H54 (cell line): ENCODE measurements around the gene TSPAN18.
"Not testable (repeated sequence)": the region's sequence is repeated elsewhere in the genome, so short reads cannot be mapped to it uniquely, and the experiment has no call there.

ENCODE experiments used
- DNase-seq: peaks from one replicate; pipeline ENCODE4 v3.0.0; 2011; ENCODE audit warnings: low spot score, mixed read lengths; ENCODE audit not compliant: insufficient read length
- FAIRE-seq: peaks from 3 replicates; lab custom pipeline; 2011; peaks lifted over from hg19 to GRCh38; lab: Jason Lieb, UNC
- POLR2A ChIP-seq: IDR thresholded peaks from 2 replicates; pipeline ENCODE4 v1.6.1; 2011; ENCODE audit warnings: low read depth, mild to moderate bottlenecking, low read length

The TSPAN18 gene

GRCh38 chr11:44863231-44863630 lies 136.5 kb downstream of the TSPAN18 start:
- FAIRE-seq = no peak
- DNase-seq = no peak
- no peak for TF ChIP-seq POLR2A

GRCh38 chr11:44865866-44866272 lies 139.1 kb downstream of the TSPAN18 start:
- no peak for TF ChIP-seq POLR2A
- no peak for DNase-seq
- FAIRE-seq = no peak

- FAIRE-seq (no peak), DNase-seq (no peak)
- no peak for TF ChIP-seq POLR2A
Measured at GRCh38 chr11:44866286-44866685, 139.5 kb downstream of the TSPAN18 start.

GRCh38 chr11:44868021-44868420 lies 141.3 kb downstream of the TSPAN18 start:
- FAIRE-seq (no peak), DNase-seq (no peak)
- no peak for TF ChIP-seq POLR2A

- no peak for FAIRE-seq
- TF ChIP-seq POLR2A = no peak
- DNase-seq = no peak
Measured at GRCh38 chr11:44868455-44869421, 142.0 kb downstream of the TSPAN18 start.

- DNase-seq (no peak), FAIRE-seq (no peak)
- TF ChIP-seq POLR2A = no peak
Measured at GRCh38 chr11:44870181-44870580, 143.4 kb downstream of the TSPAN18 start.

GRCh38 chr11:44870615-44871176 lies 143.9 kb downstream of the TSPAN18 start:
- no peak for FAIRE-seq

GRCh38 chr11:44871682-44872081 lies 144.9 kb downstream of the TSPAN18 start:
- not testable (repeated sequence) for DNase-seq, FAIRE-seq

More at GRCh38 chr11:44870615-44871176, 143.9 kb downstream of the TSPAN18 start:
- DNase-seq = no peak
- TF ChIP-seq POLR2A = no peak

- TF ChIP-seq POLR2A = no peak
- DNase-seq = no peak
- no peak for FAIRE-seq
Measured at GRCh38 chr11:44872556-44872955, 145.8 kb downstream of the TSPAN18 start.

GRCh38 chr11:44873537-44873936 lies 146.8 kb downstream of the TSPAN18 start:
- FAIRE-seq (no peak), DNase-seq (no peak)

GRCh38 chr11:44874284-44874683 lies 147.5 kb downstream of the TSPAN18 start:
- FAIRE-seq (no peak), DNase-seq (no peak)
- no peak for TF ChIP-seq POLR2A

More at GRCh38 chr11:44873537-44873936, 146.8 kb downstream of the TSPAN18 start:
- no peak for TF ChIP-seq POLR2A

- TF ChIP-seq POLR2A = no peak
- DNase-seq (no peak), FAIRE-seq (no peak)
Measured at GRCh38 chr11:44875037-44875436, 148.3 kb downstream of the TSPAN18 start.

GRCh38 chr11:44876194-44876723 lies 149.5 kb downstream of the TSPAN18 start:
- DNase-seq (no peak), FAIRE-seq (no peak)
- TF ChIP-seq POLR2A = no peak

GRCh38 chr11:44876906-44877305 lies 150.1 kb downstream of the TSPAN18 start:
- DNase-seq (no peak), FAIRE-seq (no peak)
- no peak for TF ChIP-seq POLR2A
